DND-41 (cell line): ENCODE results near the gene RAI2.
A peak's percentile ranks its signal among the peaks of the same experiment; 100 is the strongest.

ENCODE experiments used
- ATAC-seq: fragments of 200-7000 bp; cut with Tn5 transposase; 3 replicates; pipeline ENCODE4 v1.9.1; 2021; ENCODE audit warnings: low read depth; ENCODE audit not compliant: insufficient read depth
- DNase-seq: peaks from one replicate; pipeline ENCODE4 v3.0.0-alpha.2; 2020
- H2AFZ ChIP-seq: 2 replicates; pipeline ENCODE4 v1.6.0; 2012; ENCODE audit warnings: low read depth, low read length
- H3K27ac ChIP-seq: 2 replicates; pipeline ENCODE4 v1.5.1; 2012; ENCODE audit warnings: low read length, inconsistent platforms
- H3K27me3 ChIP-seq: fragments of 200-600 bp; sonication (generic); 2 replicates; pipeline ENCODE4 v1.6.0; 2012; ENCODE audit warnings: low read length, mild to moderate bottlenecking, inconsistent platforms; ENCODE audit not compliant: insufficient read depth, poor library complexity
- H3K36me3 ChIP-seq: 2 replicates; pipeline ENCODE4 v1.5.1; 2012; ENCODE audit warnings: low read length, inconsistent platforms; ENCODE audit not compliant: insufficient read depth
- H3K4me1 ChIP-seq: 2 replicates; pipeline ENCODE4 v1.5.1; 2012; ENCODE audit warnings: mild to moderate bottlenecking, low read length; ENCODE audit not compliant: insufficient read depth
- H3K4me2 ChIP-seq: 2 replicates; pipeline ENCODE4 v1.6.0; 2012; ENCODE audit warnings: mild to moderate bottlenecking, moderate library complexity, low read length, inconsistent platforms; ENCODE audit not compliant: insufficient read depth
- H3K4me3 ChIP-seq, 2 experiments: fragments of 200-600 bp in 1 of 2; shearing (Covaris generic) in 1 of 2; 2 replicates each; pipeline ENCODE4 v1.5.1; 2012 to 2016; ENCODE audit warnings: inconsistent platforms in 2 of 2, low read length in 2 of 2, mild to moderate bottlenecking in 2 of 2, low read depth in 1 of 2, moderate library complexity in 1 of 2
- H3K79me2 ChIP-seq: 2 replicates; pipeline ENCODE4 v1.6.0; 2012; ENCODE audit warnings: low read length, inconsistent platforms; ENCODE audit not compliant: insufficient read depth
- H3K9ac ChIP-seq: 2 replicates; pipeline ENCODE4 v1.6.0; 2012; ENCODE audit warnings: low read depth, mild to moderate bottlenecking, inconsistent platforms, low read length, moderate library complexity
- H3K9me3 ChIP-seq: 2 replicates; pipeline ENCODE4 v1.5.1; 2012; ENCODE audit warnings: low read length, moderate library complexity, mild to moderate bottlenecking, inconsistent platforms; ENCODE audit not compliant: insufficient read depth, severe bottlenecking
- H4K20me1 ChIP-seq: 2 replicates; pipeline ENCODE4 v1.6.0; 2012; ENCODE audit warnings: low read length; ENCODE audit not compliant: insufficient read depth
- EZH2 ChIP-seq: IDR thresholded peaks from 3 replicates; pipeline ENCODE4 v1.6.1; 2012; ENCODE audit warnings: borderline replicate concordance, low read depth, mild to moderate bottlenecking, moderate library complexity, low read length, inconsistent platforms; ENCODE audit not compliant: severe bottlenecking
- TF ChIP-seq, protein P1 (sequence below): IDR thresholded peaks from 2 replicates; pipeline ENCODE4 v1.5.1; 2012; ENCODE audit warnings: borderline replicate concordance, low read length, moderate library complexity, mild to moderate bottlenecking; ENCODE audit not compliant: poor library complexity, severe bottlenecking; ENCODE audit errors: extremely low read depth

The RAI2 gene

DNA sequence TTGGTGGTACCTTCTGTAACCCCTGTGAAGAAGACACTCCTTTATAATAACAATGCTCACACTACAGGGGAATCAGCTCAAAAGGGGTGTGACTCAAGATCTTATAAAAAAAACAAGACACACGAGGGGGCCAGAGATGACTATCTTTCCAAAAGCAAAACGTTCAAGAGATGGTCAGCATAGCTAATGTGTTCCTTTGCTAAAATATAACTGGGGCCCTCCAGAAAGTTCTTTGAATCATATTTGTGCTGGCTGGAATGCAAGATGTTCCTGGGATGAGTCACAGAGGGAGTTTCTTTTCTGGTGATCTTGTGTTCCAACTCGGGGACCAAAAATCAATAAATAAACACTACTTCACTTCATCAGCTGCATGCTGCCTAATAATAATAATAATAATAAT is 46.5 kb downstream of the RAI2 start:
- TF ChIP-seq EZH2 = no peak
- TF ChIP-seq, protein P1, sequence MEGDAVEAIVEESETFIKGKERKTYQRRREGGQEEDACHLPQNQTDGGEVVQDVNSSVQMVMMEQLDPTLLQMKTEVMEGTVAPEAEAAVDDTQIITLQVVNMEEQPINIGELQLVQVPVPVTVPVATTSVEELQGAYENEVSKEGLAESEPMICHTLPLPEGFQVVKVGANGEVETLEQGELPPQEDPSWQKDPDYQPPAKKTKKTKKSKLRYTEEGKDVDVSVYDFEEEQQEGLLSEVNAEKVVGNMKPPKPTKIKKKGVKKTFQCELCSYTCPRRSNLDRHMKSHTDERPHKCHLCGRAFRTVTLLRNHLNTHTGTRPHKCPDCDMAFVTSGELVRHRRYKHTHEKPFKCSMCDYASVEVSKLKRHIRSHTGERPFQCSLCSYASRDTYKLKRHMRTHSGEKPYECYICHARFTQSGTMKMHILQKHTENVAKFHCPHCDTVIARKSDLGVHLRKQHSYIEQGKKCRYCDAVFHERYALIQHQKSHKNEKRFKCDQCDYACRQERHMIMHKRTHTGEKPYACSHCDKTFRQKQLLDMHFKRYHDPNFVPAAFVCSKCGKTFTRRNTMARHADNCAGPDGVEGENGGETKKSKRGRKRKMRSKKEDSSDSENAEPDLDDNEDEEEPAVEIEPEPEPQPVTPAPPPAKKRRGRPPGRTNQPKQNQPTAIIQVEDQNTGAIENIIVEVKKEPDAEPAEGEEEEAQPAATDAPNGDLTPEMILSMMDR = no peak
- Histone ChIP-seq H3K27me3 (no peaks in the 10 kb centered on the region), H3K4me1 (no peaks in the 10 kb centered on the region), H3K9ac (no peak overlapping the region), H3K4me3 (no peak overlapping the region), H3K9me3 (no peaks in the 10 kb centered on the region), H3K4me2 (no peak overlapping the region), H4K20me1 (no peaks in the 10 kb centered on the region), H3K27ac (no peak overlapping the region), H2AFZ (no peak overlapping the region), H3K36me3 (no peaks in the 10 kb centered on the region), H3K79me2 (no peaks in the 10 kb centered on the region)
- DNase-seq (no peak), ATAC-seq (no peak)

DNA sequence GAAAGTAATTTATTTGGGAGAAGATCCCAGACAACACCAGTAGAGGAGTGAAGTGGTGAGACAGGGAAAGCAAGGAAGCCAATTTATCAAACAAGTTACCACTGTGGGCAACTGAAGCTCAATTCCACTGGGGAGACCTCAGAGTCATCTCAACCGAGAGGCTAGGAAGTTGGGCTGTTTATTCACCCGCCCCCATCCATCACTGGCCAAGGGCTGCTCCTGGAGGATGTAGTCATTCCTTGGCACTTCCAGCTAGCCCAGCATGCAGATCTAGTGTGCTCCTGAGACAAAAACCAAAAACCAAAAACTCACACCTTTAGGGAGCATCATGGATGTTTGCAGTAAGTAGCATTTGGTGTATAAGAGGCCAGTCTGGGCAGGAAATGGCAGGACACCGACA is 47.0 kb downstream of the RAI2 start:
- Histone ChIP-seq H3K9me3 (no peaks in the 10 kb centered on the region), H2AFZ (no peak overlapping the region), H3K79me2 (no peaks in the 10 kb centered on the region), H3K9ac (no peak overlapping the region), H3K27ac (no peak overlapping the region), H3K4me2 (no peak overlapping the region), H3K36me3 (no peaks in the 10 kb centered on the region), H4K20me1 (no peaks in the 10 kb centered on the region), H3K4me3 (no peak overlapping the region), H3K4me1 (no peaks in the 10 kb centered on the region), H3K27me3 (no peaks in the 10 kb centered on the region)
- no peak for ATAC-seq
- DNase-seq = no peak
- no peak for TF ChIP-seq EZH2
- TF ChIP-seq, protein P1 = no peak

GRCh38 chrX:17813277-17813676 is 47.8 kb downstream of the RAI2 start:
- H2AFZ ChIP-seq = no peak overlapping the region
- H3K79me2 ChIP-seq = no peaks in the 10 kb centered on the region
- no peaks in the 10 kb centered on the region for H3K4me1 ChIP-seq
- no peak overlapping the region for H3K9ac ChIP-seq
- TF ChIP-seq, protein P1 = no peak
- no peak for TF ChIP-seq EZH2
- H3K27ac ChIP-seq = no peak overlapping the region
- H3K27me3 ChIP-seq = no peaks in the 10 kb centered on the region
- no peaks in the 10 kb centered on the region for H3K9me3 ChIP-seq
- no peak overlapping the region for H3K4me2 ChIP-seq
- H3K36me3 ChIP-seq = no peaks in the 10 kb centered on the region
- no peaks in the 10 kb centered on the region for H4K20me1 ChIP-seq
- DNase-seq (no peak), ATAC-seq (no peak)
- H3K4me3 ChIP-seq = no peak overlapping the region

GRCh38 chrX:17812763-17813162 is 48.3 kb downstream of the RAI2 start:
- no peaks in the 10 kb centered on the region for H3K27me3 ChIP-seq
- H3K4me3 ChIP-seq = no peak overlapping the region
- no peak overlapping the region for H3K27ac ChIP-seq
- H3K4me1 ChIP-seq = no peaks in the 10 kb centered on the region
- TF ChIP-seq EZH2 = no peak
- TF ChIP-seq, protein P1 = peak; percentile 22
- H3K9ac ChIP-seq = no peak overlapping the region
- no peaks in the 10 kb centered on the region for H3K36me3 ChIP-seq
- no peaks in the 10 kb centered on the region for H4K20me1 ChIP-seq
- no peak overlapping the region for H3K4me2 ChIP-seq
- DNase-seq = no peak
- no peak overlapping the region for H2AFZ ChIP-seq
- no peaks in the 10 kb centered on the region for H3K9me3 ChIP-seq
- no peak for ATAC-seq
- H3K79me2 ChIP-seq = no peaks in the 10 kb centered on the region
